ENCODE data around the gene URI1. TPM values are rescaled to one million over a fixed set of nuclear protein-coding genes. Genes with fewer than 3 reads are reported as not detected.

Gene URI1
- polyA plus RNA-seq, 6 donors from 2014 or later = 11.9 to 24.1 (median 17.4) TPM

GRCh38 chr19:30060531-30061222 is 118.6 kb downstream of the URI1 start:
- peak overlapping the region in 1 of 6 donors; percentile 53 for H3K27ac Mint-ChIP-seq
- H3K27me3 Mint-ChIP-seq = peaks cover 3 to 6% (median 5%) of the 10 kb centered on the region in 3 donors
- H3K4me3 Mint-ChIP-seq = no peak overlapping the region
- DNase-seq (no peak), ATAC-seq (ENCODE audit: low read depth in 2 of 2) (no peak)
- H3K4me1 Mint-ChIP-seq = no peaks in the 10 kb centered on the region
- H3K9me3 Mint-ChIP-seq = peaks cover 0 to 9% (median 0%) of the 10 kb centered on the region in 7 donors
- H3K36me3 Mint-ChIP-seq = no peaks in the 10 kb centered on the region

- ATAC-seq (ENCODE audit: low read depth in 2 of 2) (no peak), DNase-seq (no peak)
- no peaks in the 10 kb centered on the region for H3K36me3 Mint-ChIP-seq
- peaks cover 0 to 9% (median 0%) of the 10 kb centered on the region in 7 donors for H3K9me3 Mint-ChIP-seq
- peak overlapping the region in 1 of 6 donors; percentile 53 for H3K27ac Mint-ChIP-seq
- no peak overlapping the region for H3K4me3 Mint-ChIP-seq
- peaks cover 3 to 6% (median 5%) of the 10 kb centered on the region in 3 donors for H3K27me3 Mint-ChIP-seq
- H3K4me1 Mint-ChIP-seq = no peaks in the 10 kb centered on the region
Observed at GRCh38 chr19:30061223-30062064, 119.4 kb downstream of the URI1 start.

GRCh38 chr19:30062065-30062906 is 120.2 kb downstream of the URI1 start:
- Mint-ChIP-seq H3K4me1 (no peaks in the 10 kb centered on the region), H3K27ac (no peak overlapping the region), H3K27me3 (peaks cover 3 to 6% (median 5%) of the 10 kb centered on the region in 3 donors), H3K36me3 (no peaks in the 10 kb centered on the region), H3K9me3 (peaks cover 0 to 5% (median 0%) of the 10 kb centered on the region in 7 donors), H3K4me3 (no peak overlapping the region)
- DNase-seq = no peak
- ATAC-seq (ENCODE audit: low read depth in 2 of 2) = no peak

DNA sequence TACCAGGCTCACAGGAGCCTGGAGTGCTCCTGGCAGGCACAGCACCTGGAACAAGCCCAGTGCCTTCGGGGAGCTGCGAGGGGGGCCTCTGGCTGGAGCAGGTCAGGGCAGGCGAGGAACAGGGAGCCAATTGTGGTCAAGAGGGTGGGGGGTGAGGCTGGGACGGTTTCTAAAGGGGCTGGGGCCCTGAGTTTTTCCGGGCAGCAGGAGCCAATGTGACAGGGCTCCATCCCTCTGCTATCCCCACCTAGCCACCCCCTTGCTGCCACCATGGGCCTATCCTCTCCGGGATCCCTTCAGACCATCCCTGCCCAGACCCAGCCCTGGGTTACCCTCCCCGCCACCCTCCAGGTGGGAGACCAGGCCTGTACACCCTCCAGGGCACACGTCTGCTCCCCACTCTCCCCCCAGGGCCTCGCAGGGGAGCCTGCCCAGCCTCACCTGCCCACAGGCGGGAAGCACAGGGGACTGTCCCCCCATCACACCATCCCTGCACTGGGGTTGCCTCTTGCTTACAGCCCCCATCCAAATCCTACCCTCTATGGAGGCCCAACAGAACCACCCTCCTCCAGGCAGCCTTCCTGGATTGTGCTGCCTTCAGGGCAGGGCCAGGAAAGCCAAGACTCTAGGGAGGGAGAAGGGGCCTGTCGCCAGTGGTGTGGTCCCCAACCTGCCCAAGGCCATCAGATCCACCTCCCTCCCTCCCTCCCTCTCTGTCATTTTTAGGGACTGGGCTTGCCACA is 121.0 kb downstream of the URI1 start:
- H3K27ac Mint-ChIP-seq = no peak overlapping the region
- ATAC-seq (ENCODE audit: low read depth in 2 of 2) = no peak
- no peak overlapping the region for H3K4me3 Mint-ChIP-seq
- peaks cover 0 to 4% (median 0%) of the 10 kb centered on the region in 7 donors for H3K9me3 Mint-ChIP-seq
- DNase-seq = no peak
- H3K4me1 Mint-ChIP-seq = no peaks in the 10 kb centered on the region
- peaks cover 3 to 6% (median 5%) of the 10 kb centered on the region in 3 donors for H3K27me3 Mint-ChIP-seq
- H3K36me3 Mint-ChIP-seq = no peaks in the 10 kb centered on the region

GRCh38 chr19:30063650-30064347 is 121.8 kb downstream of the URI1 start:
- Mint-ChIP-seq H3K27ac (no peak overlapping the region), H3K4me1 (no peaks in the 10 kb centered on the region), H3K27me3 (peaks cover 3 to 6% (median 5%) of the 10 kb centered on the region in 3 donors), H3K36me3 (no peaks in the 10 kb centered on the region), H3K9me3 (peaks cover 0 to 11% (median 0%) of the 10 kb centered on the region in 7 donors), H3K4me3 (no peak overlapping the region)
- DNase-seq (no peak), ATAC-seq (ENCODE audit: low read depth in 2 of 2) (no peak)

DNA sequence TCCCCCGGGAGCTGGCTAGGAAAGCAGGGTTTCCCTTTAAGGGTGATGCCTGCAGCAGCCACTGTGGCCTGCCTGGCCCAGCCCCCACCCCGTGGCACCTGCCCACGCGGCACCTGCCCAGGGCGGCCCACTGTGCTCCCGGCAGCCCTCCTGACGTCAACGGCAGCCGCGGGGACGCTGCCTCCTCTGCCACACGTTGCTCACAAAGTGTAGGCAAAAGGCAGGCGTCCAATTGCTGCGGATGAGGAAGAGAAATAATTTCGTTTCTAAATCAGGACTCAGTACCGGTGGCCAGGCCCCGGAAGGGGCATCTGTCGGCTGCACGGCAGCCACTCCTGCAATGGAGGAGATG is 122.3 kb downstream of the URI1 start:
- Mint-ChIP-seq H3K9me3 (peaks cover 0 to 12% (median 0%) of the 10 kb centered on the region in 7 donors), H3K4me3 (no peak overlapping the region), H3K27ac (no peak overlapping the region), H3K36me3 (no peaks in the 10 kb centered on the region), H3K4me1 (no peaks in the 10 kb centered on the region), H3K27me3 (peaks cover 3 to 6% (median 5%) of the 10 kb centered on the region in 3 donors)
- ATAC-seq (ENCODE audit: low read depth in 2 of 2) = no peak
- DNase-seq = no peak

DNA sequence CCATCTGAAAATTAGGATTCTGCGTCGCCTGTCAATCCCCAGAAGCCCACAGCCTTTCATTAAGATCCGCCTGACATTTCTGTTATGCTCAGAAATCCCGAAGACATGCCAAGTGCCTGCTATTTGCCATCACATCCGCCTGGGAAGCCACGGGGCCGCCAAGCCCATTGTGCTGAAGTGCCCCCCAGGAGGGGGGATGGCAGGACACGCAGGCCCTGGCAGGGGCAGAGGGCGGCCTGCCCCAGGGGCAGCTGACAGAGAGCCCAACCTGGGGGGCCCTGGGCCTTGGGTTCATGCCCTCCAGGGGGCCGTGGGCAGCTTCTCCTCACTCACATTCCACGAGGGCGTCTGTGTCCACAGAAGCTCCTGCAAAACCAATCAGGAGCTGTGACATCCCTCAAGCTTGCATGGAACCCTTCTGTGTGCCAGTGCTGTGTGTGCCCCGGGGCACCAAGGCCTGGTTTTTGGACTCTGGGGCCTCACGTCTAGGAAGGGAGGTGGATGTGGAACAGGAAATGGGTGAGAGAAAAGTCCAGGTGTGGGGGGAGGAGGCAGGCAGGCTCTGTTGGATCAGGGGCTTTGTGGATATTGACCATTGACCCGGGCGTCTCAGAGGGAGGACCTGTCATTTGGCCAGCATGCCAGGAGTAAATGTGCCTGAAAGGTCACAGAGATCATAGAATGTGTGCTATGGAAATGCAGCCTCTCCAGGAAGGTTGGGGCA is 122.9 kb downstream of the URI1 start:
- DNase-seq = no peak
- no peaks in the 10 kb centered on the region for H3K36me3 Mint-ChIP-seq
- H3K27me3 Mint-ChIP-seq = peaks cover 3 to 6% (median 5%) of the 10 kb centered on the region in 3 donors
- H3K4me1 Mint-ChIP-seq = no peaks in the 10 kb centered on the region
- no peak overlapping the region for H3K27ac Mint-ChIP-seq
- H3K9me3 Mint-ChIP-seq = peaks cover 0 to 12% (median 0%) of the 10 kb centered on the region in 7 donors
- no peak for ATAC-seq (ENCODE audit: low read depth in 2 of 2)
- H3K4me3 Mint-ChIP-seq = no peak overlapping the region

GRCh38 chr19:30065680-30066606 is 123.9 kb downstream of the URI1 start:
- Mint-ChIP-seq H3K4me3 (no peak overlapping the region), H3K4me1 (no peaks in the 10 kb centered on the region), H3K36me3 (no peaks in the 10 kb centered on the region), H3K27me3 (peaks cover 3 to 6% (median 5%) of the 10 kb centered on the region in 3 donors), H3K9me3 (peaks cover 0 to 12% (median 0%) of the 10 kb centered on the region in 7 donors), H3K27ac (peak overlapping the region in 1 of 6 donors; percentile 37)
- DNase-seq = no peak
- ATAC-seq (ENCODE audit: low read depth in 2 of 2) = no peak

Data from naive B cell (primary cell).